ENCODE data around the gene BCL2A1.

DNA sequence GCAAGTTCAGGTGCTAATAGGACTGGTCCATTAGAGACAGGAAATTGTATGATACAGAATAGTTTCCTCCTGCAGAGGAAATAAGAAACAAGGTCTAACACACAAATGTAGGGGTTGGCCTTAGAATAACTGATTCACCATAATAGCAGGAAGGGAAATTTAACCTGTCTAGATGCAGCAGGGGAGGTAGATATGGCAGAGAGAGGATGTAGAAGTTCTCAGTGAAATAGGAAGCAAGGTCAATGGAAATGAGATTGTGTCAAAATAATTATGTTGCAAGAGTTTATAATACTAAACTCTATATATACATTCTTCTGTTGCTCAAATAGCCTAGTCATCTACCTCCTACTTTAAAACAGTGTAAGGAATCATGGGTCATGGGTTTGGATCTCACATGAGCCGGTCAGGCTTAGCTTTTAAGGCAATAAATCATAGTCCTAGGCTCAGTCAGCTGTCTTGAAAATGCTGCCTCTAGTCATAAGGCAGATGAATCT lies 17.0 kb downstream of the BCL2A1 start:
- TF ChIP-seq, protein P1, sequence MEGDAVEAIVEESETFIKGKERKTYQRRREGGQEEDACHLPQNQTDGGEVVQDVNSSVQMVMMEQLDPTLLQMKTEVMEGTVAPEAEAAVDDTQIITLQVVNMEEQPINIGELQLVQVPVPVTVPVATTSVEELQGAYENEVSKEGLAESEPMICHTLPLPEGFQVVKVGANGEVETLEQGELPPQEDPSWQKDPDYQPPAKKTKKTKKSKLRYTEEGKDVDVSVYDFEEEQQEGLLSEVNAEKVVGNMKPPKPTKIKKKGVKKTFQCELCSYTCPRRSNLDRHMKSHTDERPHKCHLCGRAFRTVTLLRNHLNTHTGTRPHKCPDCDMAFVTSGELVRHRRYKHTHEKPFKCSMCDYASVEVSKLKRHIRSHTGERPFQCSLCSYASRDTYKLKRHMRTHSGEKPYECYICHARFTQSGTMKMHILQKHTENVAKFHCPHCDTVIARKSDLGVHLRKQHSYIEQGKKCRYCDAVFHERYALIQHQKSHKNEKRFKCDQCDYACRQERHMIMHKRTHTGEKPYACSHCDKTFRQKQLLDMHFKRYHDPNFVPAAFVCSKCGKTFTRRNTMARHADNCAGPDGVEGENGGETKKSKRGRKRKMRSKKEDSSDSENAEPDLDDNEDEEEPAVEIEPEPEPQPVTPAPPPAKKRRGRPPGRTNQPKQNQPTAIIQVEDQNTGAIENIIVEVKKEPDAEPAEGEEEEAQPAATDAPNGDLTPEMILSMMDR (IDR thresholded peaks at IDR 0.05), result no peak
- no peak for TF ChIP-seq POLR2A (IDR thresholded peaks at IDR 0.05)

Data from uterus (tissue), 2 donors.